HepG2 (cell line): ENCODE data around the gene CLDN19. TPM values are rescaled to one million over a fixed set of nuclear protein-coding genes. Genes with fewer than 3 reads are reported as not detected.

Source experiments
- ARNT2 ChIP-seq: sonication (generic); formaldehyde crosslinking; IDR thresholded peaks from 2 replicates; pipeline ENCODE4 v1.8.0; 2022; ENCODE audit warnings: mild to moderate bottlenecking, low read depth, missing genetic modification reagents, moderate library complexity
- ELF1 ChIP-seq: sonication (generic); formaldehyde crosslinking; IDR thresholded peaks from 2 replicates; pipeline ENCODE4 v1.4.0; 2020; ENCODE audit warnings: missing genetic modification reagents
- EP300 ChIP-seq, 3 experiments: sonication (generic) in 1 of 3; formaldehyde crosslinking in 1 of 3; IDR thresholded peaks; 2 replicates each; pipeline versions ENCODE4 v1.5.1 to v1.6.1; 2011 to 2020; ENCODE audit warnings: low read depth in 2 of 3, low read length in 2 of 3, borderline replicate concordance in 1 of 3, improper control_type of control experiment in 1 of 3, mild to moderate bottlenecking in 1 of 3, missing genetic modification reagents in 1 of 3, moderate library complexity in 1 of 3
- GATAD2A ChIP-seq: IDR thresholded peaks from 2 replicates; pipeline ENCODE4 v1.6.1; 2016
- HNF4A ChIP-seq: sonication (generic); formaldehyde crosslinking; IDR thresholded peaks from 2 replicates; pipeline ENCODE4 v1.4.0; 2020; ENCODE audit warnings: missing genetic modification reagents
- HOXA5 ChIP-seq: sonication (generic); formaldehyde crosslinking; IDR thresholded peaks from 2 replicates; pipeline ENCODE4 v1.4.0; 2020; ENCODE audit warnings: missing genetic modification reagents
- IRF9 ChIP-seq: sonication (generic); formaldehyde crosslinking; IDR thresholded peaks from 2 replicates; pipeline ENCODE4 v1.8.0; 2022; ENCODE audit warnings: missing genetic modification reagents, mild to moderate bottlenecking, borderline replicate concordance
- KAT7 ChIP-seq: IDR thresholded peaks from 2 replicates; pipeline ENCODE4 v1.6.1; 2018; ENCODE audit warnings: borderline replicate concordance, missing compliant biosample characterization
- LRRFIP1 ChIP-seq: sonication (generic); formaldehyde crosslinking; conservative IDR thresholded peaks from 2 replicates; pipeline ENCODE4 v1.4.0; 2020; ENCODE audit warnings: missing genetic modification reagents
- MIXL1 ChIP-seq: IDR thresholded peaks from 2 replicates; pipeline ENCODE4 v1.6.1; 2016
- MYPOP ChIP-seq: sonication (generic); formaldehyde crosslinking; IDR thresholded peaks from 2 replicates; pipeline ENCODE4 v1.8.1; 2023; ENCODE audit warnings: mild to moderate bottlenecking, moderate library complexity, missing genetic modification reagents
- NONO ChIP-seq, 2 experiments: fragments of 450-650 bp in 1 of 2; sonication (generic) in 1 of 2; formaldehyde crosslinking in 1 of 2; IDR thresholded peaks in 1 of 2; conservative IDR thresholded peaks in 1 of 2; 2 replicates each; pipeline versions ENCODE4 v1.6.1 to v1.8.0; 2017 to 2022; ENCODE audit warnings: mild to moderate bottlenecking in 1 of 2, missing genetic modification reagents in 1 of 2, moderate library complexity in 1 of 2
- NR3C1 ChIP-seq: sonication (generic); formaldehyde crosslinking; IDR thresholded peaks from 2 replicates; pipeline ENCODE4 v1.4.0; 2020; ENCODE audit warnings: missing genetic modification reagents
- PAX8 ChIP-seq: sonication (generic); formaldehyde crosslinking; IDR thresholded peaks from 2 replicates; pipeline ENCODE4 v1.8.0; 2022; ENCODE audit warnings: mild to moderate bottlenecking, missing genetic modification reagents, borderline replicate concordance
- POLR2A ChIP-seq, 2 experiments: IDR thresholded peaks; 2 replicates each; pipeline ENCODE4 v1.6.1; 2011; ENCODE audit warnings: low read depth in 2 of 2, low read length in 2 of 2, mild to moderate bottlenecking in 1 of 2, moderate library complexity in 1 of 2; ENCODE audit not compliant: insufficient read depth in 1 of 2
- SNAPC5 ChIP-seq: sonication (generic); formaldehyde crosslinking; IDR thresholded peaks from 2 replicates; pipeline ENCODE4 v1.8.1; 2023; ENCODE audit warnings: mild to moderate bottlenecking, missing genetic modification reagents, borderline replicate concordance
- SRSF4 ChIP-seq: fragments of 200-400 bp; formaldehyde crosslinking; IDR thresholded peaks from one replicate; pipeline ENCODE4 v1.6.1; 2018; ENCODE audit warnings: mild to moderate bottlenecking, low read depth, low read length, moderate library complexity; ENCODE audit not compliant: poor library complexity, severe bottlenecking
- YEATS4 ChIP-seq: sonication (generic); formaldehyde crosslinking; IDR thresholded peaks from 2 replicates; pipeline ENCODE4 v1.4.0; 2020; ENCODE audit warnings: missing genetic modification reagents, borderline replicate concordance
- ZBTB25 ChIP-seq: IDR thresholded peaks from 2 replicates; pipeline ENCODE4 v1.6.1; 2018; ENCODE audit warnings: missing genetic modification reagents
- ZBTB7B ChIP-seq: sonication (generic); formaldehyde crosslinking; IDR thresholded peaks from 2 replicates; pipeline ENCODE4 v1.4.0; 2020; ENCODE audit warnings: missing genetic modification reagents
- ZFYVE20 ChIP-seq: sonication (generic); formaldehyde crosslinking; IDR thresholded peaks from 2 replicates; pipeline ENCODE4 v1.8.0; 2023; ENCODE audit warnings: low read depth, mild to moderate bottlenecking, moderate library complexity, missing genetic modification reagents, borderline replicate concordance
- ZIK1 ChIP-seq: sonication (generic); formaldehyde crosslinking; IDR thresholded peaks from 2 replicates; pipeline ENCODE4 v1.5.0; 2020; ENCODE audit warnings: mild to moderate bottlenecking, low read depth, missing genetic modification reagents, borderline replicate concordance
- ZKSCAN5 ChIP-seq: sonication (generic); formaldehyde crosslinking; IDR thresholded peaks from 2 replicates; pipeline ENCODE4 v1.5.1; 2020; ENCODE audit warnings: mild to moderate bottlenecking, missing genetic modification reagents
- ZNF562 ChIP-seq: sonication (generic); formaldehyde crosslinking; IDR thresholded peaks from 2 replicates; pipeline ENCODE4 v1.8.0; 2022; ENCODE audit warnings: missing genetic modification reagents, borderline replicate concordance
- ZNF839 ChIP-seq: sonication (generic); formaldehyde crosslinking; IDR thresholded peaks from 2 replicates; pipeline ENCODE4 v1.4.0; 2020; ENCODE audit warnings: missing genetic modification reagents, mild to moderate bottlenecking, borderline replicate concordance
- polyA plus RNA-seq, 8 experiments: library from polyadenylated mRNA; depleted of rRNA in 3 of 8; stranded (reverse) in 7 of 8; unstranded in 1 of 8; fragments of >200 nt; fragmentation: Illumina TruSeq in 4 of 8; extraction: Trizol in 4 of 8; gene quantifications; 2 replicates each; pipeline versions ENCODE4 v1.2.1 to v1.2.3, GENCODE V29; 2011 to 2016; ENCODE audit warnings: low read depth in 4 of 8, missing spikeins in 1 of 8, mixed read lengths in 1 of 8; ENCODE audit not compliant: insufficient read depth in 1 of 8
- total RNA-seq, 5 experiments: library from RNA; depleted of rRNA; stranded (reverse); fragments of >200 nt; fragmentation: Illumina TruSeq; extraction: Trizol; gene quantifications; 2 replicates each; pipeline ENCODE4 v1.2.3, GENCODE V29; 2016; ENCODE audit warnings: low read depth in 1 of 5

Gene CLDN19
- total and polyA plus RNA-seq, 2 of the 13 experiments (the other 11 are each of a cell fraction or from before 2014, with no cell fraction given), result 5.0 to 7.6 TPM

- TF ChIP-seq YEATS4, result no peak
- TF ChIP-seq EP300 (IDR thresholded peaks at IDR 0.05; ENCODE audit: low read depth in 2 of 2, low read length in 2 of 2), result no peak
- TF ChIP-seq EP300 (CRISPR knock-in tag; IDR thresholded peaks at IDR 0.05; ENCODE audit: borderline replicate concordance), result no peak
- peak; percentile 21; the same call in 1 of the 2 replicates for TF ChIP-seq HNF4A (CRISPR knock-in tag)
- TF ChIP-seq PAX8 (CRISPR knock-in tag), result no peak
- no peak for TF ChIP-seq ZBTB25
- TF ChIP-seq ZKSCAN5 (CRISPR knock-in tag), result no peak
- 0 out of 2 replicates have a peak, but pooled peaks have one; percentile 72 for TF ChIP-seq ZFYVE20
- TF ChIP-seq NONO (IDR thresholded peaks at IDR 0.05), result no peak
- peak; percentile 4; the same call in 1 of the 2 replicates for TF ChIP-seq NONO (CRISPR knock-in tag; conservative IDR thresholded peaks at IDR 0.05)
- TF ChIP-seq LRRFIP1 (CRISPR knock-in tag), result no peak
- TF ChIP-seq SRSF4, result no peak
- no peak for TF ChIP-seq MIXL1 (CRISPR knock-in tag)
- peak in 1 of 2 experiments; percentile 6; a peak in 1 of 4 replicates for TF ChIP-seq POLR2A (IDR thresholded peaks at IDR 0.05; ENCODE audit: insufficient read depth in 1 of 2, low read depth in 2 of 2, low read length in 2 of 2)
- TF ChIP-seq ZNF839 (CRISPR knock-in tag), result no peak
- TF ChIP-seq NR3C1 (CRISPR knock-in tag), result no peak
- no peak for TF ChIP-seq ELF1 (CRISPR knock-in tag)
- TF ChIP-seq ZBTB7B (CRISPR knock-in tag), result peak; percentile 45; the same call in 1 of the 2 replicates
- 0 out of 2 replicates have a peak, but pooled peaks have one; percentile 7 for TF ChIP-seq HOXA5 (CRISPR knock-in tag)
- no peak for TF ChIP-seq MYPOP (CRISPR knock-in tag)
- TF ChIP-seq GATAD2A, result 0 out of 2 replicates have a peak, but pooled peaks have one; percentile 23
- no peak for TF ChIP-seq IRF9
- TF ChIP-seq KAT7 (CRISPR knock-in tag), result 0 out of 2 replicates have a peak, but pooled peaks have one; percentile 47
- TF ChIP-seq ARNT2 (CRISPR knock-in tag), result peak; percentile 56
- no peak for TF ChIP-seq ZIK1
- no peak for TF ChIP-seq ZNF562 (CRISPR knock-in tag)
- no peak for TF ChIP-seq SNAPC5 (CRISPR knock-in tag)
Observed at GRCh38 chr1:42767510-42768000, 27.5 kb upstream of the CLDN19 start (continued).
